HG02588 (cell line): ENCODE results near the gene USP17L19.
"Not testable (repeated sequence)": the region's sequence is repeated elsewhere in the genome, so short reads cannot be mapped to it uniquely, and the experiment has no call there.

ENCODE experiments used
- ATAC-seq: cut with Tn5 transposase; IDR thresholded peaks from one replicate; pipeline ENCODE4 v1.9.1; 2021; ENCODE audit warnings: mild to moderate bottlenecking, moderate library complexity; ENCODE audit not compliant: unreplicated experiment

Gene USP17L19

GRCh38 chr4:9253078-9253477, at the start of gene USP17L19:
Gene USP17L19, plus strand, starts transcription at chr4:9253378. Its CDS starts 0 bp downstream, at chr4:9253378.
- not testable (repeated sequence) for ATAC-seq

- ATAC-seq, result not testable (repeated sequence)
Observed at GRCh38 chr4:9210357-9210756, 42.8 kb upstream of the USP17L19 start, which contains the start of gene USP17L10. Gene USP17L10, plus strand, starts transcription at chr4:9210657. Its CDS starts 0 bp downstream, at chr4:9210657.

DNA sequence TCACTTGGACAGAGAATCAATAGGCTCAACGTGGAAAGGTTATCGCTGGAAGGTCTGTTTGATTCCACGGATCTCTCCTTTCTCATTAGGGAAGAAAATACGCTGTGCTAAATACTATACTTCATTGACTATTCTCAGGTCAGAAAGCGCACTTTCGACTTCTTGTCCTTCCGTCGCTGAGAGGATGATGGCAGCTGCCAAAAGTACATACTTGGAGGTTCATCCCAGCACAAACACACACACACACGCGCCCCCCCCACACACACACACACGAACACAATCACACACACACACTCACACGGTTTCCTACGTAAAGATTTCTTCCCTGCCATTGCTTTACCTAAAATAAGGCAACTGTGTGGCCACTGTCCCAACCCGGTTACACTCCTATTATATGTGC, 38.5 kb upstream of the USP17L19 start:
- not testable (repeated sequence) for ATAC-seq

DNA sequence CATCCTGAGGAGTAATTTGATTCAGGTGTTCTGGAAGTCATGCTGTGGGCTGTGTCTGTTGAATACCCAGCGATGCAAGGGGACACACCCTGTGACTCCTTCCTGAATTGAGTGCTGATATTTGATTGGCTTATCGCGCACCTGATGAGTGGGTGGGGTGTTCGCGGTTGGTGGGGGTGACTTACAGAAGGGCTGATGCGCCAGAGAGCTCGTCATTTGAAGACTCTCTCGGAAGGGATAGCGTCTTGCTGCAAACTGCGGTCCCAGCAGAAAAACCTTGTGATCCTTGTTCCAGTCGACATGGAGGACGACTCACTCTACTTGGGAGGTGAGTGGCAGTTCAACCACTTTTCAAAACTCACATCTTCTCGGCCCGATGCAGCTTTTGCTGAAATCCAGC, 38.1 kb upstream of the USP17L19 start, which contains the start of gene USP17L11:
USP17L11 (plus strand) TSS at position 301 of the 400 bp plus-strand sequence; CDS start at position 301, 0 bp downstream.
- ATAC-seq, result not testable (repeated sequence)

- ATAC-seq, result not testable (repeated sequence)
Observed at GRCh38 chr4:9219852-9220251, 33.3 kb upstream of the USP17L19 start, which contains the start of gene USP17L12. Gene USP17L12, plus strand, starts transcription at chr4:9220152. Its CDS starts 0 bp downstream, at chr4:9220152.

GRCh38 chr4:9224596-9224995, 28.6 kb upstream of the USP17L19 start, which contains the start of gene USP17L13:
Gene USP17L13, plus strand, starts transcription at chr4:9224896. Its CDS starts 0 bp downstream, at chr4:9224896.
- not testable (repeated sequence) for ATAC-seq

DNA sequence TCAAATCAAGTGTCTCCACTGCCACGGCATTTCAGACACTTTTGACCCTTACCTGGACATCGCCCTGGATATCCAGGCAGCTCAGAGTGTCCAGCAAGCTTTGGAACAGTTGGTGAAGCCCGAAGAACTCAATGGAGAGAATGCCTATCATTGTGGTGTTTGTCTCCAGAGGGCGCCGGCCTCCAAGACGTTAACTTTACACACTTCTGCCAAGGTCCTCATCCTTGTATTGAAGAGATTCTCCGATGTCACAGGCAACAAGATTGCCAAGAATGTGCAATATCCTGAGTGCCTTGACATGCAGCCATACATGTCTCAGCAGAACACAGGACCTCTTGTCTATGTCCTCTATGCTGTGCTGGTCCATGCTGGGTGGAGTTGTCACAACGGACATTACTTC, 22.9 kb upstream of the USP17L19 start:
- ATAC-seq, result not testable (repeated sequence)

- not testable (repeated sequence) for ATAC-seq
Observed at GRCh38 chr4:9234085-9234484, 19.1 kb upstream of the USP17L19 start, which contains the start of gene USP17L15. Gene USP17L15, plus strand, starts transcription at chr4:9234385. Its CDS starts 0 bp downstream, at chr4:9234385.

- ATAC-seq, result not testable (repeated sequence)
Observed at GRCh38 chr4:9238461-9238860, 14.7 kb upstream of the USP17L19 start.

- ATAC-seq, result not testable (repeated sequence)
Observed at GRCh38 chr4:9243579-9243978, 9.6 kb upstream of the USP17L19 start, which contains the start of gene USP17L17. Gene USP17L17, plus strand, starts transcription at chr4:9243879. Its CDS starts 0 bp downstream, at chr4:9243879.

GRCh38 chr4:9247953-9248680, 5.1 kb upstream of the USP17L19 start, which contains the start of gene USP17L18:
Gene USP17L18, plus strand, starts transcription at chr4:9248630. Its CDS starts 0 bp downstream, at chr4:9248630.
- ATAC-seq, result not testable (repeated sequence)

DNA sequence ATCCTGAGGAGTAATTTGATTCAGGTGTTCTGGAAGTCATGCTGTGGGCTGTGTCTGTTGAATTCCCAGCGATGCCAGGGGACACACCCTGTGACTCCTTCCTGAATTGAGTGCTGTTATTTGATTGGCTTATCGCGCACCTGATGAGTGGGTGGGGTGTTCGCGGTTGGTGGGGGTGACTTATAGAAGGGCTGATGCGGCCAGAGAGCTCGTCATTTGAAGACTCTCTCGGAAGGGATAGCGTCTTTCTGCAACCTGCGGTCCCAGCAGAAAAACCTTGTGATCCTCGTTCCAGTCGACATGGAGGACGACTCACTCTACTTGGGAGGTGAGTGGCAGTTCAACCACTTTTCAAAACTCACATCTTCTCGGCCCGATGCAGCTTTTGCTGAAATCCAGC, 4.6 kb downstream of the USP17L19 start, which contains the start of gene USP17L20:
USP17L20 (plus strand) TSS at position 301 of the 400 bp plus-strand sequence; CDS start at position 301, 0 bp downstream.
- not testable (repeated sequence) for ATAC-seq

GRCh38 chr4:9262572-9262971, 9.4 kb downstream of the USP17L19 start, which contains the start of gene USP17L21:
Gene USP17L21, plus strand, starts transcription at chr4:9262872. Its CDS starts 0 bp downstream, at chr4:9262872.
- ATAC-seq, result not testable (repeated sequence)

DNA sequence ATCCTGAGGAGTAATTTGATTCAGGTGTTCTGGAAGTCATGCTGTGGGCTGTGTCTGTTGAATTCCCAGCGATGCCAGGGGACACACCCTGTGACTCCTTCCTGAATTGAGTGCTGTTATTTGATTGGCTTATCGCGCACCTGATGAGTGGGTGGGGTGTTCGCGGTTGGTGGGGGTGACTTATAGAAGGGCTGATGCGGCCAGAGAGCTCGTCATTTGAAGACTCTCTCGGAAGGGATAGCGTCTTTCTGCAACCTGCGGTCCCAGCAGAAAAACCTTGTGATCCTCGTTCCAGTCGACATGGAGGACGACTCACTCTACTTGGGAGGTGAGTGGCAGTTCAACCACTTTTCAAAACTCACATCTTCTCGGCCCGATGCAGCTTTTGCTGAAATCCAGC, 14.1 kb downstream of the USP17L19 start, which contains the start of gene USP17L22:
USP17L22 (plus strand) TSS at position 301 of the 400 bp plus-strand sequence; CDS start at position 301, 0 bp downstream.
- ATAC-seq, result not testable (repeated sequence)

- ATAC-seq, result not testable (repeated sequence)
Observed at GRCh38 chr4:9271719-9272118, 18.5 kb downstream of the USP17L19 start.
